K562 (cell line): Measurements from ENCODE around the gene IKZF4. TPM values are rescaled to one million over a fixed set of nuclear protein-coding genes. Genes with fewer than 3 reads are reported as not detected.

Source experiments
- ASH1L ChIP-seq: fragments of 450-650 bp; IDR thresholded peaks from 2 replicates; pipeline ENCODE4 v1.6.1; 2018; ENCODE audit warnings: borderline replicate concordance, mild to moderate bottlenecking, low read depth; ENCODE audit not compliant: partially characterized antibody
- BRD9 ChIP-seq: fragments of 450-650 bp; IDR thresholded peaks from 2 replicates; pipeline ENCODE4 v1.6.1; 2018; ENCODE audit warnings: low read depth; ENCODE audit not compliant: partially characterized antibody
- JUNB ChIP-seq: fragments of 450-650 bp; formaldehyde crosslinking; conservative IDR thresholded peaks from 2 replicates; pipeline ENCODE4 v1.4.0; 2020; ENCODE audit warnings: mild to moderate bottlenecking
- TAL1 ChIP-seq: fragments of 450-650 bp; IDR thresholded peaks from 2 replicates; pipeline ENCODE4 v1.6.1; 2016; ENCODE audit warnings: mild to moderate bottlenecking
- ZNF224 ChIP-seq: sonication (generic); formaldehyde crosslinking; IDR thresholded peaks from 2 replicates; pipeline ENCODE4 v1.8.0; 2022; ENCODE audit warnings: mild to moderate bottlenecking, missing genetic modification reagents
- ZNF232 ChIP-seq: sonication (generic); formaldehyde crosslinking; IDR thresholded peaks from 2 replicates; pipeline ENCODE4 v1.8.0; 2022; ENCODE audit warnings: mild to moderate bottlenecking, missing genetic modification reagents
- ZNF3 ChIP-seq: fragments of 250-450 bp; sonication (Bioruptor Pico); IDR thresholded peaks from 2 replicates; pipeline ENCODE4 v1.5.0; 2021; ENCODE audit warnings: mild to moderate bottlenecking, moderate library complexity
- ZNF311 ChIP-seq: fragments of 250-450 bp; sonication (Bioruptor Pico); IDR thresholded peaks from 2 replicates; pipeline ENCODE4 v1.4.0; 2020; ENCODE audit warnings: mild to moderate bottlenecking, moderate library complexity
- ZNF316 ChIP-seq: fragments of 450-650 bp; IDR thresholded peaks from 2 replicates; pipeline ENCODE4 v1.6.1; 2016
- ZNF780A ChIP-seq: fragments of 250-450 bp; sonication (Bioruptor Pico); IDR thresholded peaks from 2 replicates; pipeline ENCODE4 v1.5.0; 2021; ENCODE audit warnings: mild to moderate bottlenecking
- polyA plus RNA-seq, 8 experiments: library from polyadenylated mRNA; depleted of rRNA in 4 of 8; stranded (reverse) in 5 of 8; unstranded in 3 of 8; fragments of >200 nt; fragmentation: Nextera tagmentation in 2 of 8; fragmentation: Illumina TruSeq in 1 of 8; extraction: Ambion mirVana in 2 of 8; extraction: Trizol in 1 of 8; gene quantifications; 2 replicates each; pipeline versions ENCODE4 v1.2.1 to v1.2.3, GENCODE V29; 2011 to 2014; ENCODE audit warnings: inconsistent platforms in 1 of 8, missing spikeins in 1 of 8
- total RNA-seq, 7 experiments: library from RNA; depleted of rRNA in 6 of 7; stranded (reverse); fragments of >200 nt in 6 of 7; fragmentation: Illumina TruSeq in 2 of 7; extraction: Trizol in 2 of 7; gene quantifications; 2 replicates each; pipeline versions ENCODE4 v1.2.1 to v1.2.3, GENCODE V29; 2011 to 2021; ENCODE audit warnings: low replicate concordance in 1 of 7
- TF ChIP-seq, protein P1 (sequence below): sonication (generic); IDR thresholded peaks from 2 replicates; pipeline ENCODE4 v1.6.1; 2016
- TF ChIP-seq, protein P2 (sequence below): fragments of 250-450 bp; sonication (Bioruptor Pico); IDR thresholded peaks from 2 replicates; pipeline ENCODE4 v1.8.0; 2021; ENCODE audit warnings: borderline replicate concordance, mild to moderate bottlenecking, moderate library complexity; ENCODE audit not compliant: poor library complexity, severe bottlenecking
- TF ChIP-seq, protein P3 (sequence below): fragments of 450-650 bp; IDR thresholded peaks from 2 replicates; pipeline ENCODE4 v1.6.1; 2018; ENCODE audit warnings: mild to moderate bottlenecking, low read depth; ENCODE audit not compliant: partially characterized antibody
- TF ChIP-seq, protein P4 (sequence below): conservative IDR thresholded peaks from 2 replicates; pipeline ENCODE4 v1.6.1; 2011; ENCODE audit warnings: low read depth, mild to moderate bottlenecking, low read length; ENCODE audit not compliant: control insufficient read depth
- TF ChIP-seq, protein P5 (sequence below), 2 experiments: fragments of 250-450 bp in 1 of 2; fragments of 450-650 bp in 1 of 2; sonication (Bioruptor Pico) in 1 of 2; IDR thresholded peaks; 2 replicates each; pipeline versions ENCODE4 v1.6.1 to v1.8.0; 2016 to 2021; ENCODE audit warnings: mild to moderate bottlenecking in 2 of 2, moderate library complexity in 2 of 2, missing compliant biosample characterization in 1 of 2, missing genetic modification characterization in 1 of 2
- TF ChIP-seq, protein P6 (sequence below): sonication (generic); formaldehyde crosslinking; IDR thresholded peaks from 2 replicates; pipeline ENCODE4 v1.8.1; 2023; ENCODE audit warnings: missing genetic modification reagents, mild to moderate bottlenecking, borderline replicate concordance

IKZF4 gene
- total and polyA plus RNA-seq, 9 of the 15 experiments (the other 6 are each of a cell fraction or from before 2014, with no cell fraction given): 1.9 to 16.3 (median 3.6) TPM

DNA sequence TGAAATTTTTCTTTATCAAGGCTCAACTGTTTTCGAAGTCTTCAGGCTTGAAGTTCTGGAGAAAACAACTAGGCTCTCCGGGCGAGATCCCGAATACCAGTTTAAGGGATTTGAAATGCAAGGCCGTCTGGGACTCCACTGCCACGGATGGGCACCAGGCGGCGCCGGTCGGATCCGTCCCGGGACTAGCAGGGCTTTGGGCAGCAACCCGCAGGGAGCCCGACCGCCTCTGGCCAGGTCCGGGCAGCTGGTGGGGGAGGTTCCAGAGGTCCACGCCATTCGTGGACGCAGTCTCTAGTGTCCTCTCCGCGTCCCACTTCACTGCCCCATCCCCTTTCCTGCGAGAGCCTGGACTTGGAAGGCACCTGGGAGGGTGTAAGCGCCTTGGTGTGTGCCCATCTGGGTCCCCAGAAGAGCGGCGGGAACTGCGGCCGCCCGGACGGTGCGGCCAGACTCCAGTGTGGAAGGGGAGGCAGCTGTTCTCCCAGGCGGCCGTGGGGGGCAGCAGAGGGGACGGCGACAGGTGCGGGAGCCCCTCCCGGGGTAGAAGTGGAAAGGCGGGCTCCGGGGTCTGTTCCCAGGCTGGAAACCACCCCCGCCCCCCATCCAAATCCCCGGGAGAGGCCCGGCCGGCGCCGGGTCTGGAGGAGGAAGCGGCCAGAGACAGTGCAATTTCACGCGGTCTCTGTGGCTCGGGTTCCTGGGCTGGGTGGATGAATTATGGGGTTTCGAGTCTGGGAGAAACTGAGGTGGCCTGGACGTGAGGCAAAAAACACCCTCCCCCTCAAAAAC, 58.3 kb downstream of the IKZF4 start (continued):
- TF ChIP-seq, protein P1, sequence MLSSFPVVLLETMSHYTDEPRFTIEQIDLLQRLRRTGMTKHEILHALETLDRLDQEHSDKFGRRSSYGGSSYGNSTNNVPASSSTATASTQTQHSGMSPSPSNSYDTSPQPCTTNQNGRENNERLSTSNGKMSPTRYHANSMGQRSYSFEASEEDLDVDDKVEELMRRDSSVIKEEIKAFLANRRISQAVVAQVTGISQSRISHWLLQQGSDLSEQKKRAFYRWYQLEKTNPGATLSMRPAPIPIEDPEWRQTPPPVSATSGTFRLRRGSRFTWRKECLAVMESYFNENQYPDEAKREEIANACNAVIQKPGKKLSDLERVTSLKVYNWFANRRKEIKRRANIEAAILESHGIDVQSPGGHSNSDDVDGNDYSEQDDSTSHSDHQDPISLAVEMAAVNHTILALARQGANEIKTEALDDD: no peak
- TF ChIP-seq BRD9: no peak
- TF ChIP-seq TAL1: no peak
- TF ChIP-seq ZNF3 (CRISPR knock-in tag): no peak
- no peak for TF ChIP-seq JUNB (CRISPR knock-in tag)
- TF ChIP-seq, protein P2, sequence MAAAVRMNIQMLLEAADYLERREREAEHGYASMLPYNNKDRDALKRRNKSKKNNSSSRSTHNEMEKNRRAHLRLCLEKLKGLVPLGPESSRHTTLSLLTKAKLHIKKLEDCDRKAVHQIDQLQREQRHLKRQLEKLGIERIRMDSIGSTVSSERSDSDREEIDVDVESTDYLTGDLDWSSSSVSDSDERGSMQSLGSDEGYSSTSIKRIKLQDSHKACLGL: no peak
- TF ChIP-seq ZNF311 (CRISPR knock-in tag): no peak
- no peak for TF ChIP-seq ZNF224 (CRISPR knock-in tag)
- TF ChIP-seq ZNF316: no peak
- TF ChIP-seq, protein P3, sequence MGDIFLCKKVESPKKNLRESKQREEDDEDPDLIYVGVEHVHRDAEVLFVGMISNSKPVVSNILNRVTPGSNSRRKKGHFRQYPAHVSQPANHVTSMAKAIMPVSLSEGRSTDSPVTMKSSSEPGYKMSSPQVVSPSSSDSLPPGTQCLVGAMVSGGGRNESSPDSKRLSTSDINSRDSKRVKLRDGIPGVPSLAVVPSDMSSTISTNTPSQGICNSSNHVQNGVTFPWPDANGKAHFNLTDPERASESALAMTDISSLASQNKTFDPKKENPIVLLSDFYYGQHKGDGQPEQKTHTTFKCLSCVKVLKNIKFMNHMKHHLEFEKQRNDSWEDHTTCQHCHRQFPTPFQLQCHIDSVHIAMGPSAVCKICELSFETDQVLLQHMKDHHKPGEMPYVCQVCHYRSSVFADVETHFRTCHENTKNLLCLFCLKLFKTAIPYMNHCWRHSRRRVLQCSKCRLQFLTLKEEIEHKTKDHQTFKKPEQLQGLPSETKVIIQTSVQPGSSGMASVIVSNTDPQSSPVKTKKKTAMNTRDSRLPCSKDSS: no peak
- TF ChIP-seq ASH1L: no peak
- no peak for TF ChIP-seq ZNF780A (CRISPR knock-in tag)
- TF ChIP-seq, protein P4, sequence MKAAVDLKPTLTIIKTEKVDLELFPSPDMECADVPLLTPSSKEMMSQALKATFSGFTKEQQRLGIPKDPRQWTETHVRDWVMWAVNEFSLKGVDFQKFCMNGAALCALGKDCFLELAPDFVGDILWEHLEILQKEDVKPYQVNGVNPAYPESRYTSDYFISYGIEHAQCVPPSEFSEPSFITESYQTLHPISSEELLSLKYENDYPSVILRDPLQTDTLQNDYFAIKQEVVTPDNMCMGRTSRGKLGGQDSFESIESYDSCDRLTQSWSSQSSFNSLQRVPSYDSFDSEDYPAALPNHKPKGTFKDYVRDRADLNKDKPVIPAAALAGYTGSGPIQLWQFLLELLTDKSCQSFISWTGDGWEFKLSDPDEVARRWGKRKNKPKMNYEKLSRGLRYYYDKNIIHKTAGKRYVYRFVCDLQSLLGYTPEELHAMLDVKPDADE: no peak
- TF ChIP-seq, protein P5, sequence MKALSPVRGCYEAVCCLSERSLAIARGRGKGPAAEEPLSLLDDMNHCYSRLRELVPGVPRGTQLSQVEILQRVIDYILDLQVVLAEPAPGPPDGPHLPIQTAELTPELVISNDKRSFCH (CRISPR knock-in tag; IDR thresholded peaks at IDR 0.05): no peak
- TF ChIP-seq, protein P5 (tag; IDR thresholded peaks at IDR 0.05): no peak
- TF ChIP-seq, protein P6, sequence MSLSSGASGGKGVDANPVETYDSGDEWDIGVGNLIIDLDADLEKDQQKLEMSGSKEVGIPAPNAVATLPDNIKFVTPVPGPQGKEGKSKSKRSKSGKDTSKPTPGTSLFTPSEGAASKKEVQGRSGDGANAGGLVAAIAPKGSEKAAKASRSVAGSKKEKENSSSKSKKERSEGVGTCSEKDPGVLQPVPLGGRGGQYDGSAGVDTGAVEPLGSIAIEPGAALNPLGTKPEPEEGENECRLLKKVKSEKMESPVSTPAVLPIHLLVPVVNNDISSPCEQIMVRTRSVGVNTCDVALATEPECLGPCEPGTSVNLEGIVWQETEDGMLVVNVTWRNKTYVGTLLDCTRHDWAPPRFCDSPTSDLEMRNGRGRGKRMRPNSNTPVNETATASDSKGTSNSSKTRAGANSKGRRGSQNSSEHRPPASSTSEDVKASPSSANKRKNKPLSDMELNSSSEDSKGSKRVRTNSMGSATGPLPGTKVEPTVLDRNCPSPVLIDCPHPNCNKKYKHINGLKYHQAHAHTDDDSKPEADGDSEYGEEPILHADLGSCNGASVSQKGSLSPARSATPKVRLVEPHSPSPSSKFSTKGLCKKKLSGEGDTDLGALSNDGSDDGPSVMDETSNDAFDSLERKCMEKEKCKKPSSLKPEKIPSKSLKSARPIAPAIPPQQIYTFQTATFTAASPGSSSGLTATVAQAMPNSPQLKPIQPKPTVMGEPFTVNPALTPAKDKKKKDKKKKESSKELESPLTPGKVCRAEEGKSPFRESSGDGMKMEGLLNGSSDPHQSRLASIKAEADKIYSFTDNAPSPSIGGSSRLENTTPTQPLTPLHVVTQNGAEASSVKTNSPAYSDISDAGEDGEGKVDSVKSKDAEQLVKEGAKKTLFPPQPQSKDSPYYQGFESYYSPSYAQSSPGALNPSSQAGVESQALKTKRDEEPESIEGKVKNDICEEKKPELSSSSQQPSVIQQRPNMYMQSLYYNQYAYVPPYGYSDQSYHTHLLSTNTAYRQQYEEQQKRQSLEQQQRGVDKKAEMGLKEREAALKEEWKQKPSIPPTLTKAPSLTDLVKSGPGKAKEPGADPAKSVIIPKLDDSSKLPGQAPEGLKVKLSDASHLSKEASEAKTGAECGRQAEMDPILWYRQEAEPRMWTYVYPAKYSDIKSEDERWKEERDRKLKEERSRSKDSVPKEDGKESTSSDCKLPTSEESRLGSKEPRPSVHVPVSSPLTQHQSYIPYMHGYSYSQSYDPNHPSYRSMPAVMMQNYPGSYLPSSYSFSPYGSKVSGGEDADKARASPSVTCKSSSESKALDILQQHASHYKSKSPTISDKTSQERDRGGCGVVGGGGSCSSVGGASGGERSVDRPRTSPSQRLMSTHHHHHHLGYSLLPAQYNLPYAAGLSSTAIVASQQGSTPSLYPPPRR: no peak
- no peak for TF ChIP-seq ZNF232
